ENCODE measurements around the gene TGFBR3L.

- no peak for TF ChIP-seq CTCF (IDR thresholded peaks at IDR 0.05)
- no peak for TF ChIP-seq EP300 (IDR thresholded peaks at IDR 0.05)
These were observed 5.7 kb upstream of the TGFBR3L start for GRCh38 chr19:7908742-7909461.

Measured in tibial nerve (tissue), 4 donors.